Measurements from ENCODE around the gene RNF212B.

Gene RNF212B

DNA sequence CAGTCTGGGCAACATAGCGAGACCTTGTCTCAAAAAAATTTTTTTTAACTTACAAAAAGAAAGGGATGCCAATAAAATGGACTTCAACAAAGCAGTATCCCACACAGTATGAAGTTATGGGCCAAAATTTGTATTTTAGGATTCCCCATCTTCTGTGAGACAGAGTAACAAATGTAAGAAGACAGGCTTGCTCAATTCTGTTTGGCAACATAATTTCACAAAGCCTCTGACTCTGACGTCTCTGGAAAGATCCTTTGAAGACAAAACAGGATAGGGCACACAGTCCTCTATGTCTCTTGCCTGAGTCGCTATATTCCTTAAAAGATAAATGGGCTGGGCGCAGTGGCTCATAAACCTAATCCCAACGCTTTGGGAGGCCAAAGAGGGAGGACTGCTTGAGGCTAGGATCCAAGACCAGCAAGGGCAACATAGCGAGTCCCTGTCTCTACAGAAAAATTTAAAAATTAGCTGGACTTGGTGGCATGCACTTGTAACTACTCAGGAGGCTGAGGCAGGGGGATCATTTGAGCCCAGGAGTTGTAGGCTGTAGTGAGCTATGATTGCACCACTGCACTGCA is 49.3 kb downstream of the RNF212B start:
- DNase-seq: no peak
- H3K27me3 Mint-ChIP-seq: no peaks in the 10 kb centered on the region
- no peaks in the 10 kb centered on the region for H3K9me3 Mint-ChIP-seq

DNA sequence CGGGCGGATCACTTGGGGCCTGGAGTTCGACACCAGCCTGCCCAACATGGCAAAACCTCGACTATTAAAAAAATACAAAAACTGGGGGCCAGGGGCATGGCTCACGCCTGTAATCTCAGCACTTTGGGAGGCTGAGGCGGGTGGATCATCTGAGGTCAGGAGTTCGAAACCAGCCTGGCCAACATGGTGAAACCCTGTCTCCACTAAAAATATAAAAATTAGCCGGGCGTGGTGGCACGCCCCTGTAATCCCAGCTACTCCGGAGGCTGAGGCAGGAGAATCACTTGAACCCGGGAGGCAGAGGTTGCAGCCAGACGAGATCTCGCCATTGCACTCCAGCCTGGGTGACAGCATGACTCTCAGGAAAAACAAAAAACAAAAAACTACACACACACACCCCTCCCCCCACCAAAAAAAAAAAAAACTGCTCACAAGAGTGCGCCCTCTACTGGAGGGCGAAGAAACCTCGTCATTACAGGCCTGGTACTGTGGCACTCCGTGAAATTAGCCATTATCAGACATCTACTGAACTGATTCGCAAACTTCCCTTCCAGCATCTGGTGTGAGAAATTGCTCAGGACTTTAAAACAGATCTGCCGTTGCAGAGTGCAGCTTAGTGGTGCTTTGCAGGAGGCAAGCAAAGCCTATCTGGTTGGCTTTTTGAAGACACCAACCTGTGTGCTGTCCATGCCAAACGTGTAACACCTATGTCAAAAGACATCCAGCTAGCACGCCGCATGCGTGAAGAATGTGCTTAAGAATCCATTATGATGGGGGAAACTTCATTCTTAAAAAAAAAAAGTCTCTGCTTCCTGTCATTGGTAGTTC is 57.2 kb downstream of the RNF212B start:
- Mint-ChIP-seq H3K4me1 (ENCODE audit: low read depth in 2 of 2) (peaks cover 6 to 8% of the 10 kb centered on the region in 2 donors), H3K36me3 (ENCODE audit: insufficient read depth) (peaks cover 24% of the 10 kb centered on the region), H3K4me3 (peak overlapping the region in 1 of 2 donors; percentile 27), H3K9me3 (no peaks in the 10 kb centered on the region), H3K27me3 (no peaks in the 10 kb centered on the region), H3K27ac (no peak overlapping the region)
- ATAC-seq (replicated peaks) (peak; percentile 88), DNase-seq (peak; percentile 56 to 61 (median 57))

More for the DNA sequence above, 49.3 kb downstream of the RNF212B start:
- H3K4me3 Mint-ChIP-seq: peak overlapping the region; percentile 92 to 97
- H3K4me1 Mint-ChIP-seq (ENCODE audit: low read depth in 2 of 2): peaks cover 16 to 19% of the 10 kb centered on the region in 2 donors
- H3K27ac Mint-ChIP-seq: peak overlapping the region; percentile 91 to 93
- ATAC-seq (replicated peaks): no peak
- peaks cover 7% of the 10 kb centered on the region for H3K36me3 Mint-ChIP-seq (ENCODE audit: insufficient read depth)

DNA sequence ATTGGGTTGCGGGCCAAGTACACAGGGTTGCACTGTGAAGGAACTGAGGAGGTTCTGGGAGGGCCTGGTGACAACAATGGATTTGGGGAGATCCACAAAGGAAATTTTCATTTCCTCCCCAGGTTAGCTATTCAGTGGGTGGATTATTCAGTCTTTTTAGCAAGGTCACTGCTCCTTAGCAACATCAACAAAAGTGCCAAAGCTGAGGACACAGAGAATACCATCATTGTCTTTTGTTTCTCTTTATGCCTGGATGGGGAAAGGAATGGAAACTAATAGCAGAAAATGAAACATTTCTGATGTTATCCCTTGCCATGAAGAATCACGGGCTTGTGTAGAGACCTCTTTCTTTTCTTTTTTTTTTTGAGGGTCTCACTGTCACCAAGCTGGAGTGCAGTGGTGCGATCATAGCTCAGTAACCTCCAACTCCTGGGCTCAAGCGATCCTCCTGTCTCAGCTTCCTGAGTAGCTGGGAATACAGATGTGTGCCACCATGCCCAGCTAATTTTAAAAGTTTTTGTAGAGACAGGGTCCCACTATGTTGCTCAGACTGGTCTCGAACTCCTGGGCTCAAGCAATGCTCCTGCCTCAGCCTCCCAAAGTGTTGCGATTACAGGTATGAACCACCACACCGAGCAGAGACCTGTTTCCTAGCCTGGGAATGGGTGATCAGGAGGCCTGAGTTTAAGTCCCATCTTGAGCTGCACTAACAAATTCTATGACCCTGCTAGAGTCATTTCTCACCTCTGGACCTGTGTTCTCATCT is 58.5 kb downstream of the RNF212B start:
- DNase-seq: no peak
- peaks cover 30% of the 10 kb centered on the region for H3K36me3 Mint-ChIP-seq (ENCODE audit: insufficient read depth)
- H3K9me3 Mint-ChIP-seq: no peaks in the 10 kb centered on the region
- no peak overlapping the region for H3K4me3 Mint-ChIP-seq
- no peak for ATAC-seq (replicated peaks)
- H3K27ac Mint-ChIP-seq: peak overlapping the region in 1 of 2 donors; percentile 57
- no peaks in the 10 kb centered on the region for H3K27me3 Mint-ChIP-seq
- H3K4me1 Mint-ChIP-seq (ENCODE audit: low read depth in 2 of 2): peaks cover 12 to 17% of the 10 kb centered on the region in 2 donors

DNA sequence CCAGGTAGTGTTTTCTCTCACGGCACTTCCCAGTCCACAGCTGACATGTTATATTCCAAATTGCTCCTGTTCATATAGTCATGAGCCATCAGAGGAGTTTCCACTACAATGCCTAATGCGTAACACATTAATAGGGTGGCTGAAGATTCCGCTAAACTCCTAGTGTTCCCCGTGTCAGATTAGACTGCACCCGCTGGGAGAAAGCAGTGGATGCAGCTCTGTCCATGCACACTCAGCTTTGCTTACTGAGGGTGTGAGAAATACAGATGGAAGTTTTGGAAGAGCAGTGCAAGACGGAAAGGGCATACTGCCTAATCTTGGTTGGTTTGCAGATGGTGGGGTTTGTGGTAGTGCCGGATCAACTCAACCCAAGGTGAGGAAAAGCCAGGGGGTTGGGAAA is 59.4 kb downstream of the RNF212B start:
- Mint-ChIP-seq H3K9me3 (no peaks in the 10 kb centered on the region), H3K36me3 (ENCODE audit: insufficient read depth) (peaks cover 37% of the 10 kb centered on the region), H3K4me3 (no peak overlapping the region), H3K4me1 (ENCODE audit: low read depth in 2 of 2) (peaks cover 13 to 19% of the 10 kb centered on the region in 2 donors), H3K27ac (no peak overlapping the region), H3K27me3 (no peaks in the 10 kb centered on the region)
- no peak for DNase-seq
- no peak for ATAC-seq (replicated peaks)

DNA sequence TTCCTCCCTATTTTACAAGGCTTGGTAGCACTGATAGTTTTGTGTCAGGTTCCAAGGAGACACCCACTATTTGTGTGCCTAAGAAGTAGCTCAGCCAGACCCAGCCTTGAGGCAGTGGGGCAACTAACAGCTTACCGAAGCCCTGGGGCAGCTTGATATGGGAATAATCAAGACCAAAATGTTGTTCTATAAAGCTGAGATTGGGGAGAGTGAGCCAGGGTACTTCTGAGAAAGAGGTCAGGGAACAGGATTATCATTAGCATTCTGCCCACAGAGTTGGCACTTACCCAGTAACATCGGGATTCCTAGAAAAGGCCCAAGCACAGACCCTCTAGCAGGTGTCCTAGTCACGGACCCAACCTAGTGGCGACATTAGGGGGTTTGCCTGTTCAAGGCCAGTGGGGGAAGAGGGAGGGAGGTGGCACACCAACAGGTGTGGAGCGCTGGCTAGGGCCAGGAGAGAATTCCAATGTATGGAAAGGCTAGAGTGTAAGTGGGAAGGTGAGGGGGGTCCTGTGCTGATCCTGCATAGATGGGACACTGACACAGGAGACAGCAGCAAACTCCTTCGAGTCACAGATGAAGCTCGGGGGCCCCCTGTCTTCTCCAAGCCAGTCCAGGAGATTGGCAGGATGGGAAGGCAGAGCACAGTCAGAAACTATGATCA is 60.0 kb downstream of the RNF212B start:
- Mint-ChIP-seq H3K27ac (no peak overlapping the region), H3K4me1 (ENCODE audit: low read depth in 2 of 2) (peaks cover 16 to 23% of the 10 kb centered on the region in 2 donors), H3K9me3 (no peaks in the 10 kb centered on the region), H3K36me3 (ENCODE audit: insufficient read depth) (peaks cover 40% of the 10 kb centered on the region), H3K4me3 (no peak overlapping the region), H3K27me3 (no peaks in the 10 kb centered on the region)
- no peak for DNase-seq
- no peak for ATAC-seq (replicated peaks)

DNA sequence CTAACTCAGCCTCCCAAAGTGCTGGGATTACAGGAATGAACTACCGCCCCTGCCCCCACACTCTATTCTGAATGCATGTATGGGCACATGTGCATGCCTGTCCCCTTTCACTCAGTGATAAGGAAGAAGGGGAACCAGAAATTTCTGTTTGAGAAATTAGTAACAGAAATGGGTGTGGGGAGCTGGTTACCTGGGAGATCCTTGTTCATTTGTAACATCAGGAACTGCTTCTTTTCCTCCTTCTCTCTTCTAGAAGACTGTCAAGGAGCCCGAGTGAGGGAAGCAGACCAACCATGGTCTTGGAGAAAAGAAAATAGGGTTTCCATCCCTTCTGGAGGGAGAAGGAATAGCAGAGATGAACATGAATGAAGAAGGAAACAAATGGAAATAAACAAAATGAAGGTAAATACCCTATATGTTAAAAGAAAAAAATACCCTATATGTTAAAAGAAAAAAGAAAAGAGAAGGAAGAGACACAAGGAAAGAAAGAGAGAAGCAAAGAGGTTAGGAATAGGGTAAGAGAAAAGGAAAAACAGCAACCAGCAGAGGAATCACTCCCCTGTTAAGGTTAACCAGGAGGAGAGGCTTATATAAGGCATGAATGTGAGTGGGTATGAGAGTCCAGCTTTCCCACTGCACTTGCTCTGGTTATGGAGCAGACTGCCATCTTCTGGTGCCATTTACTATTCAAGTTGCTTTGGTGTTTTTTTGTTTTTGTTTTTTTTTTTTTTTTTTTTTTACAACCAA is 61.6 kb downstream of the RNF212B start:
- Mint-ChIP-seq H3K9me3 (no peaks in the 10 kb centered on the region), H3K27ac (no peak overlapping the region), H3K27me3 (no peaks in the 10 kb centered on the region), H3K36me3 (ENCODE audit: insufficient read depth) (peaks cover 42% of the 10 kb centered on the region), H3K4me1 (ENCODE audit: low read depth in 2 of 2) (peaks cover 16 to 27% of the 10 kb centered on the region in 2 donors), H3K4me3 (peak overlapping the region in 1 of 2 donors; percentile 92)
- ATAC-seq (replicated peaks): no peak
- no peak for DNase-seq

DNA sequence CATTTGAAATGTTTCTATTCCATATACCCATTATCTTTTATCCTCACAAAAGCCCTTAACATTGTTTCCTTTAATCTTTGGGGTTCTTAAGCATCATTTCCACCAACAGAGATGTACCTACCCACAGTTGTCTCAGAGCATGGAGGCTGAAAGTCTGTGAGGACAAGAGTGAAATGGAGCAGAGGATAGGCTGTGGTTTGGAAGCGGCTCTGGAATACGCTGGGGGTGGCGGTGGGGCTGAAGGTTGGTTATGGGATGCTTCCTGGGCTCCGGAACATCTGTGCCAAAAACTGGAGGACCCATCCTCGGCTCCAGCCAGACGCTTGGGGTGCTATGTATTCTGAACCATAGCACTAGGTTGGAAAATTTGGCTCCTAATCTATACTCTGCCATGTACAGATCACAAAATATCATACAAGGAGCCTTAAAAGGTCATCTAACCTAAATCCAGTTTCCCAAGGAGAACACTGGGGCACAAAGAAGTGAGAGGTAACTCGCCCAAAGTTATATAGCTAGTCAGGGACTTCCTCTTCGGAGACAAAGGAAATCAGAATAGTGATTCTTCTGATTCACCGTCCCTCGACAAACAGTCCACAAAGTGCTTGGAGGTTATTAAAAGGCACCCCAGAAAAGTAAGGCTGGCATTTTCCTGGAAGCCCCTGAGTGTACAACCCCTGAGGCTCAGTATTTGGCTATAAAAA is 62.4 kb downstream of the RNF212B start:
- Mint-ChIP-seq H3K4me1 (ENCODE audit: low read depth in 2 of 2) (peaks cover 12 to 23% of the 10 kb centered on the region in 2 donors), H3K27ac (peak overlapping the region; percentile 95 to 99), H3K9me3 (no peaks in the 10 kb centered on the region), H3K4me3 (peak overlapping the region; percentile 92 to 99), H3K27me3 (peaks cover 0 to under 1% of the 10 kb centered on the region in 2 donors), H3K36me3 (ENCODE audit: insufficient read depth) (peaks cover 35% of the 10 kb centered on the region)
- DNase-seq (no peak), ATAC-seq (replicated peaks) (no peak)

DNA sequence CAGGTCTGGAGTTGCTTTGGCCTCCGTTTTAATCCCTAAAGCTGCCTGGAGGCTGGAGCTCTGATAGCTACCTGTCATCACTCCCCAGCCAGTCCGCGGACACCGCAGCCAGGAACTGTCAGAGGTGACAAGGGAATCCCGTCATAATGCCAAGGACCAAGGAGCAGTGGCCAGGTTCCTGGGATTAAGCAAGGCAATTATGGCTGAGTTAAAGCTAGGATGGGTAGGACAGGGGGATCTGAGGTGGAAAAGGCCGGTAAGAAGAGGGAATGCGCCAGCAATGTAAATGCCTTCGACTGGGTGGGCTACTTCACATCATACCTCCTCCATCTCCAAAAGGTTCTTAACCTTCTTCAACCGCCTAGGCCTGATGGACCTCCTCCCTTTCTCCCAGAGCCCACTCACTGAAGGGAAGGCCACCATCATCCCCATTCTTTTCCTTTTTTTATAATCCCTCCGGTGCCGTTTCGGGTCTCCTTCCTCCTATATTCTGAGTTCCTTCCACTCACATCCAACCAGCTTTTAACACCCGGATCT is 63.0 kb downstream of the RNF212B start:
- ATAC-seq (replicated peaks) (no peak), DNase-seq (no peak)
- H3K4me1 Mint-ChIP-seq (ENCODE audit: low read depth in 2 of 2): peaks cover 10 to 22% of the 10 kb centered on the region in 2 donors
- no peaks in the 10 kb centered on the region for H3K9me3 Mint-ChIP-seq
- peak overlapping the region; percentile 95 to 99 for H3K27ac Mint-ChIP-seq
- peaks cover 39% of the 10 kb centered on the region for H3K36me3 Mint-ChIP-seq (ENCODE audit: insufficient read depth)
- peak overlapping the region; percentile 92 to 99 for H3K4me3 Mint-ChIP-seq
- H3K27me3 Mint-ChIP-seq: peaks cover 2 to 7% of the 10 kb centered on the region in 2 donors

DNA sequence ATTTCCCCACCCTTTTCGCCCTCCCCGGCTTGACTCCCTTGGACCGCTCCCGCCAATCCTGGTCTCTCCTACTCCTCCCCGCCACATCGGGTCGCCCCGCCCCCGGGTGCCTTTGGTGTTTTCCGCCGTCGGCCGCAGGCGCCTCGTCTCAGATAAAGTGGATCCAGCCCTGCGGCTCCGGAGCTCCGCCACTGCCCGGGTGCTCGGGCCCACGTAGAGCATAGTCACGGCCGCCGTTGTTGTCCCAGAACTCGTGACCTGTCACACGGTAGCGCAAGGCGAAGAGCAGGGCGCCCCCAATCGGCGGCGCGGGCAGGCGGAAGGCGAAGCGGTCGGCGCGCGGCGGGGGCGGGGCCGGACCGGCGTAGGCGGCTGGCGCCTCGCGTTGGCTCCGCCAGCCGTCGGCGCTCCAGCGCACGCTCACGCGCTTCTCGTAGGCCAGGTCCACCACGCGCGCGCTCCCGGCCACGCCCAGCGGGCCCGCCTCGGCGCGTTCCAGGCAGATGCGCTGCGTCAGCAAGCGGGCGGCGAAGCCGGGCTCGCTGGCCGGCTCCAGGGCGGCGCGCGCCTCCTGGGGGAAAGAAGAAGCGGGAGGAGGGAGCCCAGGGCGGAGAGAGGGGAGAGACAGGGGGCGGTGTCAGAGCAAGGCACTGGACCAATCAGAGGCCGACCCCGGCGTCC is 63.7 kb downstream of the RNF212B start:
- Mint-ChIP-seq H3K27ac (peak overlapping the region; percentile 95 to 99), H3K27me3 (peaks cover 8 to 14% of the 10 kb centered on the region in 2 donors), H3K4me3 (peak overlapping the region; percentile 92 to 99), H3K9me3 (no peaks in the 10 kb centered on the region), H3K36me3 (ENCODE audit: insufficient read depth) (peaks cover 39% of the 10 kb centered on the region), H3K4me1 (ENCODE audit: low read depth in 2 of 2) (peaks cover 10 to 22% of the 10 kb centered on the region in 2 donors)
- ATAC-seq (replicated peaks) (peak; percentile 75), DNase-seq (peak; percentile 95 to 98 (median 96))

DNA sequence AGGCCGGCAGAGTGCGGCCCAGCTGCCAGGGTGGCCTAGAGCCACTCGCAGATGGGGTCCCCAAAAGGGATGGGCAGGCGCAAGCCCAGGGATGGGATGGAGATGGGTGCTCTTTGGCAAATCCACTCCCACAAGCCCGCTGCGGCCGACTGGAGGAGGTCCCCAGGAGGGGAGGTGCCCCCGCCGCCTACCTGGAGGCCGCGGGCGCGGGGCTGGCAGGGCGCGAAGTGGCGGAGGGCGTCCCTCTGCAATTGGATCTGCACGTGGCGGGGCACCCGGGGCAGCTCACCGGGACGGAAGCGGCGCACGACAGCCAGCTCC is 64.2 kb downstream of the RNF212B start:
- peak; percentile 28 for ATAC-seq (replicated peaks)
- DNase-seq: peak in 1 of 3 experiments; percentile 60
- peaks cover 10 to 22% of the 10 kb centered on the region in 2 donors for H3K4me1 Mint-ChIP-seq (ENCODE audit: low read depth in 2 of 2)
- peak overlapping the region; percentile 92 to 99 for H3K4me3 Mint-ChIP-seq
- no peaks in the 10 kb centered on the region for H3K9me3 Mint-ChIP-seq
- peaks cover 39% of the 10 kb centered on the region for H3K36me3 Mint-ChIP-seq (ENCODE audit: insufficient read depth)
- H3K27me3 Mint-ChIP-seq: peaks cover 10 to 19% of the 10 kb centered on the region in 2 donors
- H3K27ac Mint-ChIP-seq: peak overlapping the region; percentile 95 to 99

DNA sequence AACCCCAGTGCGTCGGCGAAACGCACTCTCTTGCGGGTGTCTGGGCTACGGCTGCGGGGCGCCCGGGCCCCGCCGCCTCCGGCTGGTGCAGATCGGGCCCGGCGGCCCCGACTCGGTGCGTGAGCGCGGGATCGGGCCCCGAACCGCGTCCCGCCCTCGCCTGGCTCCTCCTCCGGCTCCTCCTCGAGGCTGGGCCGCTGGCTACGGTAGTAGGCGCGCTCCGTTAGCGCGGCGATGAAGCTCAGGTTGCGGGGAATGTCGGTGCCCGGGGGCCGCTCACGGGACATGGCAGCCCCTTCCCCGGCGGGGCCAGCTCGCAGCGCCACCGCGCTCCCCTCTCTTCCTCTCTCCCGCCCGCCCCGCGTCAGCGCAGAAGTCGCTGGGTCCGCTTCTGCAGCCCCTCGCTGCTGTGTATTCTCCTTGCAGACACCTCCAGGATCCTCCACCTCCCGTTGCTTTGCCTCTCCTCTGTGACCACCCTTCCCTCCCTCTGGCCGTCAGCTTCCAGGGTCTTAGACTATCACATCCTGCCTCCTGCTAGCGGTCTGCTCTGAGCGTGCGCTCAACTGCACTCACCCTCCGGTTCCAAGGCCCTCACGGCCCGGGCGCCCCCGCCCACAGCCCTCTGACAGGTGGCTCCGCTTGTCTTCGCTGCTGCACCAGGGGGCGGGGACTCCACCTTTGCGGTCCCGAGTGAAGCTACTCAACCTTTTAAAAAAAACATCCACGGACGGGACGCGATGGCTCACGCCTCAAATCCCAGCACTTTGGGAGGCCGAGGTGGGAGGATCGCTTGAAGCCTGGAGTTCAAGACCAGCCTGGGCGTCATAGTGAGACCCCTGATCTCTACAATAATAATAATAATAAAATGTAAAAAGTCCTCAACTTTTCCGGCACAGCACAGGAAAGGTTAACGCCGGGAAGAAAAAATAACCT is 64.8 kb downstream of the RNF212B start, which contains the start of gene PPP1R3E:
Gene PPP1R3E (minus strand): TSS at position 570 of the 936 bp plus-strand sequence. CDS start 283 bp downstream, at position 287.
- peaks cover 10 to 22% of the 10 kb centered on the region in 2 donors for H3K4me1 Mint-ChIP-seq (ENCODE audit: low read depth in 2 of 2)
- H3K27ac Mint-ChIP-seq: peak within 1 kb of the TSS; percentile 95 to 99
- peaks cover 37% of the 10 kb centered on the region for H3K36me3 Mint-ChIP-seq (ENCODE audit: insufficient read depth)
- ATAC-seq (replicated peaks) (peak; percentile 34), DNase-seq (peak; percentile 68 to 74 (median 72))
- peak within 1 kb of the TSS; percentile 92 to 99 for H3K4me3 Mint-ChIP-seq
- H3K27me3 Mint-ChIP-seq: peaks cover 16 to 25% of the 10 kb centered on the region in 2 donors
- H3K9me3 Mint-ChIP-seq: no peaks in the 10 kb centered on the region
